NCI-H146 treated with DMSO at 0.1 percent for 48 hours (cell line): ENCODE measurements around the gene PVALB.

Source experiments
- DNase-seq: peaks from one replicate; lab custom pipeline; 2025; ENCODE audit not compliant: unreplicated experiment; lab: John Stamatoyannopoulos, UW

PVALB gene, protein sequence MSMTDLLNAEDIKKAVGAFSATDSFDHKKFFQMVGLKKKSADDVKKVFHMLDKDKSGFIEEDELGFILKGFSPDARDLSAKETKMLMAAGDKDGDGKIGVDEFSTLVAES

DNA sequence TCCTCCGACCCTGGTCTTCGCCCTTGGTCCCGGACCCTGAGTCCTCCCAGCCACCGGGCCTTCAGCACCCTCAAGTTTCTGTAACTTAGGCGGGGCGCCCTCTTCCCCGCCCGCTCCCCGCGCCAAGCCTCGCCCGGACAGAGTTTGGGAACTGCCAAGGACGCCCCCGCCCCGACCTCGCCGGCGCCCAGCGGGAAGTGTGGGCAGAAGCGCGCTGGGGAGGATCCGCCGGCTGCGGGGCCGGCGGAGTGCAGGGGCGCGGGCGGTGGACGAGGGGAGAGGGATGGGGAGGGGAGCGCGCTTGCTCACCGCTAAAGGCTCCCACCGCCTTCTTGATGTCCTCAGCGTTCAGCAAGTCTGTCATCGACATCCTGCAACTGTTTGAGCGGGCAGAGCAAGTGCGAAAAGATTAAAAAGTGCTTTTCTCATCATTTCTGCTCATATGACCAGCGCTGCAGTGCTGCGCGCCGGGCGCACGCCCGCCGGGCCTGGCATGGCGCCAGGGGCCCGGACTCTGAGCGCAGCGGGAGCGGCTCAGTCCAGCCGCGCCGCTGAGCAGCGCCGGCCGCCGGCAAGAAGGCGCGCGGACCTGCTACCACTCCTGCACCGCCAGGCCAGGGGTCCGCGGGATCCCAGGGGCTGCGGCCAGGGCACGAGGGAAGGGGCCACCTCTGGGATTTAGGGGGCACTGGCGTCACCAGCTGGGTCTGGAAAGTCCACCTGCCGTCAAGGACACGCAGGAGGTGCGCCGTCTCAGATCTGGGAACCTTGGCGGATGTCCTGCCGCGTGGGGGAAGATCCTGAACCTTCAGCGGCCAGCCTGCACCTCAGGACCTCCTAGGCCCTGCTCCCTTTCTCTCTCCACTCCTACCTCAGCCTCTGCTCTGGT is at the start of gene PVALB:
Gene PVALB (minus strand): TSS at position 400 of the 889 bp plus-strand sequence. CDS start 30 bp downstream, at position 370.
- DNase-seq = no peak

DNA sequence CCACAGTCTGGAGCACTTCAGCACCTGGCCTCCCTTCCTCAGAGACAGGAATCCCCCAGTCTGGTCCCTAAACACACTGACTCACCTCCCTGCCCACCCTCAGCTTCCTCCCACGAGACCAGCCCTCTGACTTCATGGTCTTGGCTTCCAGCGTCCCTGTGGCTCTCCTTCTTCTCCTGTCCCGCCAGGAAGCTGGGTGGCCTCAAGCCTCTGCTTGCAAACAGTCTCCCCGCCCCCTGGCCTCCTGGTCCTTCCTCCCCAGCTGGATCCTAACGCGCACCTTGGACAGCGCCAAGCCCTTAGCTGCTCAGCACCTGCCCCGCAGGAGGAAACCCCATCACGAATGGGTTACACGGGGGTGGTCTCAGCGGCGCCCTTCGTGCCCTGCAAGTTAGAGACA is 48.5 kb upstream of the PVALB start:
- no peak for DNase-seq

DNA sequence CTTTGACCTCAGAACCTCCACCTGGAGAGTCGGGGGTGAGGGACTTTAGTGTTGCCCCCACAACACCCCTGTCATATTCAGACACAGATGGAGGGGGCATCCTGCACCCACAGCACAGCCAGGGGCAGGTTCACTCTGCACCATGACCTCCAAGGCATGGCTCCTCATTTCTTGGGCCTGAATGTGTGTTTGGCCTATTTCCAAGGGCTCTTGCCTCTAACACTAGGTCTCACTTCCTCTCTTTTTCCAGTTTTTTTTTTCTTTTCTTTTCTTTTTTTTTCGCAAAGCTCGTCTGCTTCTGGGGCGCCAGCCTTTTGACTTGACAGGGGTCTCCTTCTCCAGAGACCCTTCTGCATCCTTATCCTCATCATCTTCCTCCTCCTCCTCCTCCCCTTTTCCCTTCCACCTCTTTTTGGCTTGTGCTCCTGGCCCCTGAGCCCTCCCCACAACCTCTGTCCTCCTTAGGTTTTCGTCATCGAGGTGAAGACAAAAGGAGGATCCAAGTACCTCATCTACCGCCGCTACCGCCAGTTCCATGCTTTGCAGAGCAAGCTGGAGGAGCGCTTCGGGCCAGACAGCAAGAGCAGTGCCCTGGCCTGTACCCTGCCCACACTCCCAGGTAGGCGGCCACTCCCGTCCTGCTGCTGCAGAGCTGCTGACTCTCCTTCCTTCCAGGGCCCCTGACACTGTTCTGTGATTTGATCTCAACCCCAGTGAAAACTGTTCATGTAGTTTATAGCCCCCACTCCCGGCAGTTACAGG is 47.8 kb upstream of the PVALB start:
- DNase-seq = no peak

DNA sequence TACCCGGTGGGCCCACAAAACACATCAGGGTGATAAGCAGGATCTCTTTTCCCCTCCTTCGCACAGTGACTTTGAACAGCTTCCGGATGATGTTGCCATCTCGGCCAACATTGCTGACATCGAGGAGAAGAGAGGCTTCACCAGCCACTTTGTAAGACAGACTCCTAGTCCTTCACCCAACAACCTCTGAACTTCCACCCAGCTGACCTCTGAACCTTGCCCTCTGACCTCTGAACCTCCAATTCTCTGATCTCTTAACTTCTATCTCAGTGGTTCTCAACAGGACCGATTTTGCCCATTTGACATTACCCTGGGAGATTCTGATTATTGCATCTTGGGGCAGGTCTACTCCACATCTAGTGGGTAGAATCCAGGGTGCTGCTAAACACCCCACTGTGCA is 47.1 kb upstream of the PVALB start:
- no peak for DNase-seq

DNA sequence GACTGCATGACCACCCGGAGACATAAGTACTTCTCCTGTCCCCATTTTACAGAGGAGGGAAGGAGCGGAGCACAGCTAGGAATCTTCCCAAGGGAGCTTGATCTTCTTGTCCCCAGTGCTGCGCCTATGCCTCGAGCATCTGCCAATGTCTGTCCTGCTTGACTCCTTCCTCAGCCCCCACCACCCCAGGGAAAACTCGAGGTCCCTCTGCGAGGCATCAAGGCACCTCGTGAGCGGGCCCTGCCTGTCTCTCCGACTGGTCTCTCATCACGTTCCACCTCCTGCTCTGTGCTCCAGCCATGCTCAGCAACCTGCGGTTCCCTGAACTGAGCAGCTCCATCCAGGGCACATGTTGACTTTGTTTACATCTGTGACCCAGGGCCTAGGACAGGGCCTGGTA is 46.4 kb upstream of the PVALB start:
- no peak for DNase-seq

DNA sequence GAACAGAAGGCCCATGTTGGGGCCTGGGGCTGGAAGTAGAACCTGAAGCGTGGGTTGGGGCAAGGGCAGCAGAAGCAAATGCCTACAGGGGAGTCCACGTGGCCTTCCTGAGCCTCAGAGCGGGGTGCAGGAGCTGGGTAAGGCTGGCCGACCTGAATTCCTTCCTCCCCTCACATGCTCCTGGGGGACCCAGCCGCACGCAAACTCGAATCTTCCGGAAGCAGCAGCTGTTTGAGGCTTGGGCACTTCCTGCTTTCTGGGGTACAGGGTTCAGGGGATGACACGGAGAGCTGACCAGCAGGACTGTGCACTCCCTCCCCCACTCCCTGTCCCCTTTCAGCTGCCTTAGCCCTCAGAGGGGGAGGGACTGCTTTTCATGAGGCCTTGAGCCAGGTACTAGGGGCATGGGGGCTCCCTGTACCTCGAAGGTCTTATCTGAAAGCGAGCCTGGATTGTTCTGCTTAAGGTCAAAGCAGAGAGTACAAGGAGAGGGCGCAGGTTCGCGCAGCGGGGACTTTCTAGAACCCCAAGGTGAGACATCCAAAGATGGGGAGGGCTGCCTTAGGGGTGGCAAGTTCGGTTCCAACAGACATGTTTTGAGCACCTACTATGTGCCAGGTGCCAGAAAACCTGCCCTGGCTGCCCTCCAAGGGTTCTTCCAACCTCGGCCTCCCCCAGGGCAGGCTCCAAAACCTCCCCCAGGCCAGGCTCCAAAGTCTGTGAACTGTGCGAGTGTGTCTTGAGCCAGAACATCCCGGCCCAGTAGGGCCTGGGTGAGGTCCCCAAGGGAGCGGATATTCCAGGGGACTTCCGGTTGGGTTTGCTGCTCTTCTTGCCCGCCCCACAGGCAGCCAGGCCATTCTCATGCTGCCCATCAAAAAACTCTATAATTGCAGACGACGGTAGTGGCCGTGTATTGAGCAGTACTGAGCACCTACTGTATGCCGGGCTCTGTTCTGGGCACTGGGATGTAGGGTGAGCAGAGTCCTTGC is 45.7 kb upstream of the PVALB start:
- DNase-seq = no peak

DNA sequence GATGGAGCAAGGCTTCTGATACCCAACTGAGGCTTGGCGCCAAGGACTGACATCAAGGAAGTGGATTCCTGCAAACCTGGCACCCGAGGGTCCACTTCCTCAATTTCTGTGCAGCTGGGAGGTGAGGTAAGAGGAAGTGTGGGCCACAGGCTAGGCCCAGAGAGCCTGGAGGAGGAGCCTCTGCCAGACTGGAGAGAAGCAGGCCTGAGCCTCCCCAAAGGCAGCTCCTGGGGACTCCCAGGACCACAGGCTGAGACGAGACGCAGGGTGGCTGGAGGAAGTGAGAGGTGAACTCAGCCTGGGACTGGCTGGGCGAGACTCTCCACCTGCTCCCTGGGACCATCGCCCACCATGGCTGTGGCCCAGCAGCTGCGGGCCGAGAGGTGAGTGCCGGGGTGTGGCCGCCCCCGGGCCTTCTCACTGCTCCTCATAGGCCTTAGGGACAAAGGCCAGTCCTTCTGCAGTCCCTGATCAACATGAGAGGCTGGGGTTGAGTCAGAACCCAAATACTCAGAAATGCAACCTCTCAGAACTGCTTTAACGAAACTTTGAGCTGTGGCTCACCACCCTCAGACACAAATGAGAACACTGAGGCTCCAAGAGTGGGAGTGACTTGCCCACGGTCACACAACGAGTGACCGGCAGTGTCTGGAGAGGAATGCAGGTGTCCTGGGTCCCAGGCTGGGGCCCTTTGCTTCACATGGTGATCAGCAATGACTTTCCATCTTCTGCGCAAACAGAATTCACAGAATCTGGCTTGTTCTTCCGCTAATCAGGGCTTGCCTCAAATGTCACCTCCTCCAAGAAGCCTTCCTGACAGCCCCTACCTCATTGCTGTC is 44.2 kb upstream of the PVALB start, which contains the start of gene NCF4:
Gene NCF4 (plus strand): TSS at position 186 of the 839 bp plus-strand sequence. CDS start 166 bp downstream, at position 352.
- DNase-seq = no peak

DNA sequence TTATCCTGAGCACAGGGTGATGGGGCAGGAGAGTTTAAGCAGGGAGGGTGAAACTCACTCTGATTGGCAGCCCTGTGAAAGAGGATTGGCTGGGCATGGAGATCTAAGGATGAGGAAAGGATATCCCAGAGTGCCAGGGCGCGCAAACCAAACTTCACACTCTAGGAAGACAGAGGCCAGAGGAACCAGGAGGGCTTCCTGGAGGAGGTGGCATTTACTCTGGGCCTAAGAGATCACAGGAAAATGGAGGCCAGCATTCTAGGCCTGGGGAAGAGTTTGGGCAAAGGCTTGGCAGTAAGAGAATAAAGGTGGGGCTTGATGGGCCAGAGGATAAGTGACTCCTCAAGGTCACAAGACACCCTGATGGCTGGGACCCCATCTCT is 43.6 kb upstream of the PVALB start:
- no peak for DNase-seq

DNA sequence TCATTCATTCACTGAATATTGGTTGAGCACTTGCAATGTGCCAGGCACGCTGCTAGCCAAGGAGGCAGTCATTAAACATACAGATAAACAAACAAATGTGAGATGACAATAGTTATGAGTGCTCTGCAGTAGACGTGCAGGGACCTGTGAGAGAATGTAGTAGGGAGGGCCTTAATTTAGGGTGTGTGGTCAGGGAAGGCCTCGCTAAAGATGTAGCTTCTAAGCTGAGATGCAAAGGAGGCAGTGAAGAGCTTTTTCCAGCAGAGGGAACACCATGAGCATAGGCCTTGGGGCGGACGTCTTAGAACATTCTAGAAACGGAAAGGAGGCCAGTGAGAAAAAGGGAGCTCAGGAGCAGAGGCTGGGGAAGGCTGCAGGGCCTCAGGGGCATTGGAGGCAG is 43.2 kb upstream of the PVALB start:
- DNase-seq = no peak

DNA sequence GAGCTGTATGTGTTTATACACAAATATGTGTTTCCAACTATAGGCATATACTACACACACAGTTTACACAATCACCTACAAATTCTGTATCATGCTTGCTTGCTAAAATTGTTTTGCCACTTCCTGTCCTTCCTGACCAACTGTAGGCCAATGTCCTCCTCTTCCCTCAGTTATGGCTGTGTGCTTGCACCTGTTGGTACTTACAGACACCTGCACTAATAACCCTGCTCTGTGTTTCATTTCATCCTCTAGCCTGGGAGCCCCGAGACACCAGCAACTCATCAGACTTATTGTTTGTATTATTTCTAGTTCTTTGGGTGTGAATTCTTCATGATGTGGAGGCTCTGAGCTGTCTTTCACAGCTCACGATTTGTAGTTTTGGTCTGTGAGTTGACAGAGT is 42.1 kb upstream of the PVALB start:
- no peak for DNase-seq

DNA sequence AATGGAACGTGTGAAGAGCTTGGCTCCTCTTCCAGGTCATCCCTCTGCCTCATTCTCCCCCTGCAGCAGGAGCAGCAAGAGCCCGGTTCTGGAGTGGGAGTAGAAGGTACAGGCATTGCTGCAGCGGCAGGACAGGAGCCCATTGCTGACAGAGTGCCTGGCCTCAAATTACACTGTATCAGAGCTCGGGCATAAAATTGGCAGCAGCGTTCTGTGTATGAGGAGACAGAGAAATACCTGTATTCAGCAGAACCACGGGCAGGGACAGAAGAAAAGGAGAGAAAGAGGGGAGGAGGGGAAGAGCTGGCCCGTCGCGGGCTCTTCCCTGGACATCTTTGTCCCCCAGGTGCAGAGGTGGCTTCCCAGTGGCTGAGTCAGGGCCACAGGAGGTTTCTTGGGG is 41.3 kb upstream of the PVALB start:
- DNase-seq = no peak

DNA sequence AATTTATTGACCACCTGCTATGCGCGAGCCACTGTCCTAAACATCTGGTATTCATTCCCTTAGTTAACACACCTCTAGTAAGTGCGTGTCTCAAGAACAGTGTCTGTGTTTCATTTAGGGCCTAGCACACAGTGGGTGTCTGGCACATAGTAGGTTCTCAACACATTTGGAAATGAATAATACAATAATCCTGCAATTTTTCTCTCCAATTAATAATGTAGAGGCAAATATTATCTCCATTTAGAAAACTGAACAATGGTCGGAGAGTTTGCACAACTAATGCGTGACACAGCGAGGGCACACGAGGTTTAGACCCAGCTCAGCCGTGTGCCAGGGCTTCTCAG is 39.9 kb upstream of the PVALB start:
- no peak for DNase-seq

DNA sequence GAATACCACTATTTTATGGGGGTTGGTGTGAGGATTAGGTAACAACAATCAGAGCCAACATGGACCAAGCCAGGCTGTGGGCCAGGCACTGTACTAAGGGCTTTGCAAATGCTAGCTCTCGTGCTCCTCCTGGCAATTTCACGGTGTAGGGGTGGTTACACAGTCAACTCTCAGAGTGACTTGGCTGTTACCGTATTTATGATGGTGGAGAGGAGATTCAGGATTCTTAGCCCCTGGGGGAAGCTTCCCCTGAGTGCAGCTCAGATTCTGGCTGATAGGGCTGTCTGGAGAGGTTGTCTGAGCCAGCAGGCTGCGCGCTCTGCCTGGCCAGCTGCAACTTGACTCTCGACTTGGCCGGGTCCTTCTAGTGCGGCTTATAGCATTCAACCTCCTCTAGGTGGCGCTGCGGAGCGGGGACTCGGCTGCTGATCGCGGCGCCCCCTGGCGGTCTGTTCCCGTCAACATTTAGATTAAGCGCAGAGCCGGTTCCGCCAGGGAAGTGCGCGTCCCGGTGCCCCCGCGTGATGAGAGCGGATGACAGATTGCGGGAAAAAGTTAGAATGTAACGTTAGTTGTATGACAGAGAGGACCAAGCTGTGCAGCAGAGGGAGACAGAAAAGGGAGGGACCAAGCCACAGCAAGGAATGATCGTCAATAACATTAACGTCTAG is 39.4 kb upstream of the PVALB start:
- peak; percentile 29 for DNase-seq

DNA sequence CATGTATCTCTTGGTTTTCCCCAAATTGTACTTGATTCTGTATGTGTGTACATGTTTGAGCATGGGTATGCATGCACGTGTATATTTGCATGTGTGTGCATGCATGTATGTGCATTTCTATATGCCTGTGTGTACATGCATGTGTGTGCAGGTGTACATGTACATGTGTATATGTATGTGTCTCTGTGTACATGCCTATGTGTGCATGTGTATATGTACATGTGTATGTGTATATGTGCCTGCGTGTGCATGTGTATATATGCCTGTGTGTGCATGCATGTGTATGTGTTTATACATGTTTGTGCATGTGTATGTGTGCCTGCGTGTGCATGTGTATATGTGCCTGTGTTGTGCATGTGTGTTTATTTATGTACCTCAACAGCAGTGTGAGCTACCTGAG is 38.6 kb upstream of the PVALB start:
- DNase-seq = no peak

DNA sequence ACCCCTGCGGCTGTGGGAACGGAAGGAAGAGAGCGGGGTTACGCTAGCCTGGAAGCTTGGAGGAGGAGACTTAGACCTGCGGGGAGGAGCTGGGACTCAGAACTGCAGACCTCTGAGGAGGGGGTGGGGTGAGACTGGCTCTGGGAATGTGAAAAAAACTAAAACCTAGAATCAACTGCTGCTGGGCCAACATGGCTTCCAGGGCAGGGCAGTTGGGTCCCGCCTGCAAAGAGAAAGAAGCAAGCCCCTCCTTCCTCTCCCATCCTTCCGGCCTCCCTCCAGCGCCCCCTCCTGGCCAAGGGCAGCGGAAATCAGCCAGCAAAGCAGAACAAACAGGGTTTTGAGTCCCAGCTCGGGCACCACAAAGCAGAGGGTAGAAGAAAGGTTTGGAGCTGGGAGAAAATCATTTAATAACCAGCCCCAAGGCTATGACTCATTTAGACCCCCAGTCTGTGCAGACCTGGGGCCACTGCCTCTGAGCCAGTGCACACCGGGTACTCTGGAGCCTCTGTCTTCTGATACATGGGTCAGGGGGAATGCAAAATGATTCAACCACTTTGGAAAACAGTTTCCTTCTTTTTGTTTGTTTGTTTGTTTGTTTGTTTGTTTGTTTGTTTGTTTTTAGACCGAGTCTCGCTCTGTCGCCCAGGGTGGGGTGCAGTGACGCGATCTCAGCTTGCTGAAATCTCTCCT is 36.7 kb upstream of the PVALB start:
- DNase-seq = no peak

DNA sequence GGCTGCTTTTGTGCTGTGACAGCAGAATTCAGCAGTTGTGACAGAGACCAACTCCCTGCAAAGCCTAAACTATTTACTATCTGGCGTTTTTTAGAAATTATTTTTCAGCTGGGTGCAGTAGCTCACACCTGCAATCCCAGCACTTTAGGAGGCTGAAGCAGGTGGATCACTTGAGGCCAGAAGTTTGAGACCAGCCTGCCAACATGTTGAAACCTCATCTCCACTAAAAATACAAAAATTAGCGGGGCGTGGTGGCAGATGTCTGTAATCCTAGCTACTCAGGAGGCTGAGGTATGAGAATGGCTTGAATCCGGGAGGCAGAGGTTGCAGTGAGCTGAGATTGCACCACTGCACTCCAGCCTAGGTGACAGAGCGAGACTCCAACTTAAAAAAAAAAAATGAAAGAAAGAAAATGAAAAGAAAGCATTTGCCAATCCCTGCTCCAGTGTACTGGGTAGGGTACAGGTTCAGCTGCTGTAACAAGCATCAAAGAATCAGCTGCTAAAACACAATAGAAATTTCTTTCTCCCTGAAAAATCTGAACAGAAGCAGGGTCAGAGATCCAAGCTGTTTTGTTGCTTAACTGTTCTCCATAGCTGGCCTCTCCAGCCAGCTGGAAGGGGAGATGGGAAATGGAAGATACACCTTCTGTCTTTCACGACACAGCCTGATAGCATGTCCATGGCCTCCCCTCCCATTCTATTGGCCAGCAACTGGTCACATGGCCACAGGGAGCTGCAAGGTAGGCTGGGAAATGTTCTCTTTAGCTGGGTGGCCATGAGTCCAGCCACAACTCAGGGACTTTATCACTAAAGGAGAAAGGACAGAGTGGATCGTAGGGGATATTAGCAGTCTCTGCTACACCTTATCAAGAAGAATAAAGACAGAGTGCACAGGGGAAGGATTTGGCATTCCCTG is 35.5 kb upstream of the PVALB start:
- no peak for DNase-seq

DNA sequence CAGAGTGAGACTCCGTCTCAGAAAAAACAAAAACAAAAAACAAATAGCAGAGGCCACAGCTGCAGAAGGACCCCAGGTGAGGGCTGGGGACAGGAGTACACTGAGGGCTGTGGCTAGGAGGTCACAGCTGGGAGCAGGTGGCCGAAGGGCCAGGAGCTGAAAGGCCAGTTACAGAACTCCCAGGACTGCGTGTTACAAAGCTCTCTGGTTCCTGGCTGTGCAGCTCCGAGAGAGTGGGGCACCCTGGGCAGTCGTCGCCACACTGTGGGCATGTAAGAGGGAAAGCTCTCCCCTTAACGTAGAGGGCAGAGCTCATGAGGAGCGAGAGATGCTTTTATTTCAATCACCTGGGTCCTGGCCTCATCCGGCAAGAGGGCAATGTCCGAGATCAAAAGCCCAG is 33.8 kb upstream of the PVALB start:
- no peak for DNase-seq

DNA sequence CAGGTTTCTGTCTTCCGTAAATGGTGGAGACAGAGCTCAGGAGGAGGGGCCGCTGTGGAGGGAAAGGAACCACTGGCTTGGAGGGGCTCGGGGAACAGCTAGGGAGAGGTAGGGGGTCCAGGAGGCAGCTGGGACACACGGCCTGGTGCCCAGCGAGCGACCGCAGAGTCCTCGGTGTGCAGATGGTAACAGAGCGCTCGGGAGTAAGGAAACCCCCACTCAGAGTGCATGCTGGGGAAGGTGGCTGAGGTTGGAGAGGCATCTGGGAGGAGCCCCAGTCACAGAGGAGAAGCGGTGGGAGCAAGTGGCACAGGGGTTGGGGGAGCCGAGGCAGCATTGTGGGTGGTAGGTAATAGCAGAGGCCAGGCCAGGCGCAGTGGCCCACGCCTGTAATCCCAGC is 33.2 kb upstream of the PVALB start:
- DNase-seq = no peak
